GM04503 (cell line): ENCODE data around the gene PTDSS2.

Source experiments
- DNase-seq: peaks from one replicate; pipeline ENCODE4 v3.0.0-alpha.2; 2012; ENCODE audit warnings: low read depth

The PTDSS2 gene

DNA sequence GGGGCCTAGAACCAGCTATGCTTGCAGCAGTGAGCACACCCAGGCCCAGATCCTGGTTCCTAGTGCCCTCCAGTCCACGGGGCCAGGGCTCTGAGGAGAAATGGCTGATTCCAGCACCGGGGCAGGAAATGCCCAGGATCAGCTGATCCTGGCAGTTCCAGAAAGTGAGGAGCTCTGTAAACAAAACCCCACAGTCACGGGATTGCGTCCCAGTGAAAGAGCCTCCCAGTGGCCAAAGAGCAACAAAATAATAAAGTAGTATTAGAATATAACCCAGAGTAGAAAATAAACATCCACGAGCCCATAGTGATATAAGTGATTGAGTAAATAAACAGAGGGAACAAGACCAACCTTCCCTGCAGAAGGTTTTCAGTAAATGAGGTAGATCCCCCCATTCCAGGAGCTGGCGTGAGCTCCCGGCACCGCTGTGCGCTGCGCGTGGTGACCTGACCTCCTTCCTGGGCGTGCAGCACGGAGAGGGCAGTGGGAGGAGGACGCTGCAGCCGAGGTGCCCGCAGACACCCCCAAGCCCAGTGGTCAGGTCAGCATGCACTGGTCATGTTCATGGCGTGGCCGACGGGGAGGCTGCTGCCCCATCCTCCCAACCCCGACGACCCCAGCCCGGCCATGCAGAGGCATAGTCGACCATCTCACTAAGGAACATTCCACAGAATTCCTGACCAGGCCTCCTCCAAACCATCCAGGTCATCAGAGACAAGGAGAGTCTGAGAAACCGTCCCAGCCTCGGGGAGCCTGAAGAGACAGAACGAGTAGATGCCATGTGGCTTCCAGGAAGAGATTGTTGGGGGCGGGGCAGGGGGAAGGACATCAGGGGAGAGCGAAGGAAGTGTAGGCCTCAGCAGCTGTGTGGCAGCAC is 19.8 kb downstream of the PTDSS2 start:
- peak; percentile 44 for DNase-seq

GRCh38 chr11:471468-472145 is 21.5 kb downstream of the PTDSS2 start:
- no peak for DNase-seq

DNA sequence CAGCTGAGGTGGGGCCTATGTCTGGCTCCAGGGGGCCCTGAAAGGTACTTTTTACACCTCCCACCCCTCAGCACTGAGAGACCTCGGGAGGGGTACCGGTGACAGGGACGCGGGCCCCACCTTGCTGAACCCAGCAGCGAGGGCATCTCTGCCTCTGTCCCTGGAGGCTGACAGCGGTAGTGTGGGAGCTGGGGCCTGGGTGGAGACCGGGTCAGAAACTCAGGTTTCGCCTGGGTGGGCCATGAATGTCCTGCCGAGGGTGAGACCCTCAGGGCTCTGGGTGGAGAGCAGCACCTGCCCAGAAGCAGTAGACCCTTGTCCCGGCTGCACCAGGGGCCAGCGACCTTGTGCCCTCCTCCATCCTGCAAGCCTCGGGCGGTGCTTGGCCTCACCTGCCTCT is 22.2 kb downstream of the PTDSS2 start:
- no peak for DNase-seq

- DNase-seq: no peak
Observed at GRCh38 chr11:472816-473215, 22.7 kb downstream of the PTDSS2 start.

- DNase-seq: no peak
Observed at GRCh38 chr11:473415-473814, 23.3 kb downstream of the PTDSS2 start.

- no peak for DNase-seq
Observed at GRCh38 chr11:473962-474785, 24.1 kb downstream of the PTDSS2 start.

- no peak for DNase-seq
Observed at GRCh38 chr11:474914-475506, 24.9 kb downstream of the PTDSS2 start.

DNA sequence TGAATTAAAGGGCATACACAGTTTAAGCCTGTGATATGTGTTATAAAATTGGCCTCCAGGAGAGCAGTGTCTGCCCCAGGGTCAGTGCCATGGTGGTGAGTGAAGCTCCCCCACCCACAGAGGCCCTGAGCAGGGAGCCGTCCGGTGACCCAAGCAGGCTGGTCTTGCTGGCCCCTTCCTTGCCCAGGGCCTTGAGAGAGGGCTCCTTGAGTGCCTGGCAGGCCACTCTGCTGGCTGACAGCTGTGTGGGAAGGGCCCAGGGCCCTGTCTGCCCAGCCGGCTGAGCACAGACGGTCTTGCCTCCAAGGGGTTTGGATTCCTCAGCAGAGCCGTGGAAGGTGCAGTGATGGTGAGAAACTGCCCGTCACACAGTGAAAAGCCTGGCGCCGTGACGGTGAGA is 25.9 kb downstream of the PTDSS2 start:
- no peak for DNase-seq

DNA sequence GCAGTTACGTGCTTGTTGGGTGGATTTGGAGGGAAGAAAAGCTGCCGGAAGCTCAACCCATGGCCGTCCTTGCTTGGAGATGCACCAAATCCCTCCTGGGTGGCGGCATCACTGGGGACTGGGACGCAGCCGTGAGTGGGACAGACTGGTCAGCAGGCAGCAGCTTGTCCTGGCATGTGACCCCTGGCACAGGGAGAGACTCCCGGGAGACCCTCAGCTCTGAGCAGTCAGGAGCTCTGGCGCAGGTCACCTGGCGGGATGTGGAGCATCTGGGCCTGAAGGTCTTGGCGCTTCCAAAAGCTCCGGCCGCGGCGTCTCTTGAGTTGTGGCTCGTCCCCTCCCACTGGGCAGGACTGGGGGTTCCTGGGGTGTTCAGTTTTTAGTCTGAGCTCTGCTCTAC is 26.3 kb downstream of the PTDSS2 start:
- DNase-seq: no peak

GRCh38 chr11:477052-477715 is 27.1 kb downstream of the PTDSS2 start:
- no peak for DNase-seq

DNA sequence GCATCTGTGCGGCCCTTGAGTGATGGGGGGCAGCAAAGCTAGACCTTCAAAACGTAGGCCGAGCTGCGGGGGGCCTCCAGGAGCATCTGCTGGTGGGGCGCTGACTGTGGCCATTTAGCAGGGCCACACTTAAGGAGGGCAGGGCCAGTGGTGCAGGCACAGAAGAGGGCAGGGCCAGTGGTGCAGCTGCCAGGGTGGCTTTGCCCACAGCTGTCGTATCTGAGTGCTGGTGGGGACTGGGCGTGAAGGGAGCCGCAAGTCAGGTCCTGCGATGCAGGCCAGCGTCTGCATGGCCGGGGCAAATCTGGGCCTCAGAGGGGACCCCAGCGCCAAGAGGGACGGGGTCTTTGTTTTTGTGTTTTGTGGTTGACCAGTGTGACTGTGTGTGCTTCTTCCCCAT is 29.2 kb downstream of the PTDSS2 start:
- DNase-seq: no peak

DNA sequence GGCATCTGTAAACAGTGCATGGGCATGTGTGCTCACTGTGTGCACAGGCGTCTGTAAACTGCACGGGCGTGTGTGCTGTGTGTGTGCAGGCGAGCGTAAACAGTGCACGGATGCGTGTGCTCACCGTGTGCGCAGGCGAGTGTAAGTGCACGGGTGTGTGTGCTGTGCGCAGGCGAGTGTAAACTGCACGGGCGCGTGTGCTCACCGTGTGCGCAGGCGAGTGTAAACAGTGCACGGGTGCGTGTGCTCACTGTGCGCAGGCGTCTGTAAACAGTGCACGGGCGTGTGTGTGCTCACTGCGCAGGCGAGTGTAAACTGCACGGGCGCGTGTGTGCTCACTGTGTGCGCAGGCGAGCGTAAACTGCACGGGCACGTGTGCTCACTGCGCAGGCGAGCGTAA is 34.5 kb downstream of the PTDSS2 start:
- DNase-seq: no peak

DNA sequence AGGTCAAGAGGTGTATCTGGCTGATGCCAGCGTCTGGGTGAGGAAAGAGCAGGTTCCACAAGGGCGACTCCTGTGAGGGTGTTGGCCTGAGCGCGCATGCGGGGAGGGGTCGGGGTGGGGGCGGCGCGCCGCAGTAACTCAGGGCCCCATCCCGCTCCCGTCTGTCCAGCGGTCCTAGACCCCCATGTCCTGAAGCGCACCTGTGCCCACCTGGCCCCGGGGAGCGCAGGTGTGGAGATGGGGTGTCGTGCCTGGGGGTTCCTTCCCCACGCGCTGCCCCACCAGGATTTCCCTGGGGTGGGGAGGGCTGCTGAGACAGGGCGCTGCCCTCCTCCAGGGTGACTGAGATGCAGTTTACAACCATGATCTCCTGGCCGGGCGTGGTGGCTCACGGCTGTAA is 36.1 kb downstream of the PTDSS2 start:
- no peak for DNase-seq

- no peak for DNase-seq
Observed at GRCh38 chr11:487571-488021, 37.5 kb downstream of the PTDSS2 start.

- DNase-seq: no peak
Observed at GRCh38 chr11:488062-488461, 38.0 kb downstream of the PTDSS2 start.

DNA sequence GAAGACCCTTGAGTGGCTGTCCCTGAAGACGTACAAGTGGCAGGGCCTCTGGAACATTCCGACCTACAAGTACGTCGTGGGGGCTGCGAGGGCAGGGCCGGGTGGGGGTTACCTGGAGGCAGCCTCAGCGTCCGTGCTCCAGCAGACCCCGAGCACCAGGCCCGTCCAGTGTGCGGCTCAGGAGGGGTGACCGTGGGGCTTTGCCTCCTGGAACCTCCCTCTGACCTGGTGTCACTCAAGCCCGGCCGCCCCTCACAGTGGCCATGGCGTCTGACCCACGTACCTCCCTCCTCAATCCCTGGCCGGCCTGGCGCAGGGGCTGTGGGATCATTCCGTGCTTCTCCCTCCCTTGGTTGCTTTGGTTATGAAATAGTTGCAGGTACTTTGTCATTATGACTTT is 38.5 kb downstream of the PTDSS2 start:
- no peak for DNase-seq

DNA sequence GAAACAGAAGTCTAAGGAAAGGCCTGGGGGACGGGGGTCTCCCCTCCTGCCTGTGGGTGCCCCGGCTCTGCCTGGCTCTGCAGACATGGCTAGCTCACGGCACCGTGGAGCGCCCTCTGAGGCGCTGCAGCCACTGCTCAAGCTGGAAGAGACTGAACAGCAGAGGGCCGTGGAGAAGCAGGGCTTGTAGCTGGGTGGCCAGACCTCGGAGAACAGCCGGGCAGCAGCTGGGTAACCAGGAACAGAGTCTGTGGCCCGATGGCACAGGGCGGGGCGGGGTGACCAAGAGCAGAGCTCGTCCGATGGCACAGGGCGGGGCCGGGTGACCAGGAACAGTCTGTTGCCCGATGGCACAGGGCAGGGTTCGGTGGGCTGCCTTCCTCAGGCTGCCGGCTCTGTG is 38.9 kb downstream of the PTDSS2 start:
- DNase-seq: no peak

DNA sequence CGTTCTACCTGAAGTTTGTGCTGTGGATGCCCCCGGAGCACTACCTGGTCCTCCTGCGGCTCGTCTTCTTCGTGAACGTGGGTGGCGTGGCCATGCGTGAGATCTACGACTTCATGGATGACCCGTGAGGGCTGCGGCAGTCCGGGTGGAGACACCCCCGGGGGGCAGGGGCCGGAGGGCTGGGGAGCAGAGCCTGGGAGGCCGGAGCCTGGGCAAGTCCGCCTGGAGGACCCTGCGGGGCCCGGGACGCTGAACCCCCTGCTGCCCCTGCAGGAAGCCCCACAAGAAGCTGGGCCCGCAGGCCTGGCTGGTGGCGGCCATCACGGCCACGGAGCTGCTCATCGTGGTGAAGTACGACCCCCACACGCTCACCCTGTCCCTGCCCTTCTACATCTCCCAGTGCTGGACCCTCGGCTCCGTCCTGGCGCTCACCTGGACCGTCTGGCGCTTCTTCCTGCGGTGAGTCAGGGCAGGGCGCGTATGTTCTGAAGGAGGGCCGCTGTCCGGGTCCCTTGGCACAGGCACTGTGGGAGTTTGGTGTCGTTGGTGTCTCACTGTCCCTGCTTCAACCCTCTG is 39.6 kb downstream of the PTDSS2 start:
- DNase-seq: no peak

DNA sequence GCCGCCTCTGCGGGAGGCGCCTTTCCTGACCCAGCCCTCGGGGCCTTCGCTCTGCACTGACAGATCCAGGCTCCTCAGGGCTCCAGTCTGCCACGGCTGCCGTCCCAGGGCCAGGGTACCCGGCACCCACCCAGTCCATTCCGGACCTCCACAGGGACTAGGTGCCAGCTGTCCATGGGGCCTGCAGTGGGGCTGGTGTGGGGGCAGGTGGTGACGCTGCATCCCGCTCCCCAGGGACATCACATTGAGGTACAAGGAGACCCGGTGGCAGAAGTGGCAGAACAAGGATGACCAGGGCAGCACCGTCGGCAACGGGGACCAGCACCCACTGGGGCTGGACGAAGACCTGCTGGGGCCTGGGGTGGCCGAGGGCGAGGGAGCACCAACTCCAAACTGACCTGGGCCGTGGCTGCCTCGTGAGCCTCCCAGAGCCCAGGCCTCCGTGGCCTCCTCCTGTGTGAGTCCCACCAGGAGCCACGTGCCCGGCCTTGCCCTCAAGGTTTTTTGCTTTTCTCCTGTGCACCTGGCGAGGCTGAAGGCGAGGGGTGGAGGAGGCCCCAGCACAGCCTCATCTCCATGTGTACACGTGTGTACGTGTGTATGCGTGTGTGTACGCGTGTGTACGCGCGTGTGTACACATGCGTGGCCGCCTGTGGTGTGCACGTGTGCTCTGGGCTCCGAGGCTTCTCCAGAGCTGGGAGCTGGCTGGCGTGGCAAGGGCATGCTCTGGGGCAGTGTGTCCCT is 40.3 kb downstream of the PTDSS2 start:
- no peak for DNase-seq

DNA sequence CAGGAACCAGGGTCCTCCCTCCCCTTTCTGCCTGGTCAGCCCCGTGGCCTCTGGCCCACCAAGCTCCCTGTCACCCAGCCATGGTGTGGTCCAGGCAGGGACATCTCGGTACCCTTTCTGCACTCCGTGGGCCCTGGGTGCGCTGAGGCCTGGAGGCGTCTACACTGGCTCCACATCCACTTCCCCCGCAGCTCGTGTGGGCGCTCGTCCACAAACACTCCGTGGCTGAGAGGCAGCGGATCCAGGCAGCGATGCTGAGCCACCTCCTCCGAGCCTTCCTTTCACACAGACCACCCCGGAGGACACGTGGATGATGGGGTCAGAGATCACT is 40.8 kb downstream of the PTDSS2 start:
- no peak for DNase-seq

DNA sequence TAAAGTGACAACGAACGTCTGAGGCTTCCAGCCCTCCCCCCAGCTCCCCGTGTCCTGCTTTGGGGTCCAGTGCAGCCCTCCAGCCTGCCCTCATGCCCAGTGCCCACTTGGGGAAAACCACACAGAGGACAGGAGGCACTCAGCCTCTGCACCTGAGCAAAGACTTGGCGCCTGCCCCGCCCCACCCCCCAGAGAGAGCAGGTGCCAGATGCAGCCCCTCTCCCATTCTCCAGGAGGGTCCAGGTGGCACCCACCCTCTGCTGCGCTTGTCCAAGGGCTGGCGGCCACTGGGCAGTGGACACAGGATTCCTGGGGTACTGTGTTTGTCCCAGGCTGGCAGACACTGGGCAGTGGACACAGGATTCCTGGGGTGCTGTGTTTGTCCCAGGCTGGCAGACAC is 41.3 kb downstream of the PTDSS2 start:
- DNase-seq: no peak
